Epithelial cell of proximal tubule (primary cell): ENCODE results near the gene SORL1. TPM values are rescaled to one million over a fixed set of nuclear protein-coding genes. Genes with fewer than 3 reads are reported as not detected.

Source experiments
- DNase-seq: peaks from one replicate; pipeline ENCODE4 v3.0.0-alpha.2; 2011; ENCODE audit warnings: low read depth
- H3K4me3 ChIP-seq: 2 replicates; pipeline ENCODE4 v1.5.1; 2011; ENCODE audit warnings: low read depth, mild to moderate bottlenecking, low read length
- CTCF ChIP-seq: conservative IDR thresholded peaks from 2 replicates; pipeline ENCODE4 v1.5.1; 2012; ENCODE audit warnings: low read depth, mild to moderate bottlenecking, low read length
- total RNA-seq: library from RNA; depleted of rRNA; stranded (reverse); fragments of >200 nt; gene quantifications from 2 replicates; pipeline ENCODE4 v1.2.3, GENCODE V29; 2015

Gene SORL1
- total RNA-seq, 1 donor from 2014 or later, result 7.8 TPM

GRCh38 chr11:121439337-121439736, 12.8 kb upstream of the SORL1 start:
- H3K4me3 ChIP-seq, result no peak overlapping the region
- no peak for DNase-seq
- no peak for TF ChIP-seq CTCF

GRCh38 chr11:121439759-121440158, 12.4 kb upstream of the SORL1 start:
- TF ChIP-seq CTCF, result no peak
- DNase-seq, result no peak
- no peak overlapping the region for H3K4me3 ChIP-seq

GRCh38 chr11:121441521-121441920, 10.6 kb upstream of the SORL1 start:
- no peak overlapping the region for H3K4me3 ChIP-seq
- no peak for DNase-seq
- no peak for TF ChIP-seq CTCF

- TF ChIP-seq CTCF, result no peak
Observed at GRCh38 chr11:121443688-121444275, 8.3 kb upstream of the SORL1 start.

GRCh38 chr11:121444526-121444925, 7.6 kb upstream of the SORL1 start:
- H3K4me3 ChIP-seq, result no peak overlapping the region
- no peak for DNase-seq
- TF ChIP-seq CTCF, result no peak

More at GRCh38 chr11:121443688-121444275, 8.3 kb upstream of the SORL1 start:
- DNase-seq, result no peak
- no peak overlapping the region for H3K4me3 ChIP-seq

- H3K4me3 ChIP-seq, result no peak overlapping the region
- no peak for DNase-seq
- no peak for TF ChIP-seq CTCF
Observed at GRCh38 chr11:121445071-121445768, 6.9 kb upstream of the SORL1 start.

- H3K4me3 ChIP-seq, result no peak overlapping the region
- no peak for DNase-seq
- TF ChIP-seq CTCF, result peak; percentile 40
Observed at GRCh38 chr11:121446752-121447156, 5.4 kb upstream of the SORL1 start.
